Immature natural killer cell (primary cell): ENCODE measurements around the gene NAGK. TPM values are rescaled to one million over a fixed set of nuclear protein-coding genes. Genes with fewer than 3 reads are reported as not detected.
"Not testable (repeated sequence)": the region's sequence is repeated elsewhere in the genome, so short reads cannot be mapped to it uniquely, and the experiment has no call there.

Source experiments
- DNase-seq, 3 donors: peaks; one replicate each; pipeline ENCODE4 v3.0.0; 2022; ENCODE audit warnings: mixed read lengths in 1 of 3
- H3K27ac Mint-ChIP-seq, 6 donors: one replicate each; pipeline ENCODE4 v1.8.0; 2020; ENCODE audit warnings: mixed read lengths in 6 of 6, mild to moderate bottlenecking in 5 of 6, inconsistent platforms in 4 of 6, moderate library complexity in 3 of 6
- H3K27me3 Mint-ChIP-seq, 3 donors: one replicate each; pipeline ENCODE4 v1.8.0; 2020 to 2021; ENCODE audit warnings: low read depth in 3 of 3, mild to moderate bottlenecking in 3 of 3, mixed read lengths in 3 of 3, moderate library complexity in 3 of 3, inconsistent platforms in 1 of 3
- H3K36me3 Mint-ChIP-seq, 3 donors: one replicate each; pipeline ENCODE4 v1.8.0; 2020; ENCODE audit warnings: mixed read lengths in 3 of 3, inconsistent platforms in 2 of 3, mild to moderate bottlenecking in 2 of 3
- H3K4me1 Mint-ChIP-seq, 2 donors: one replicate each; pipeline ENCODE4 v1.8.0; 2020; ENCODE audit warnings: inconsistent platforms in 2 of 2, mild to moderate bottlenecking in 2 of 2, mixed read lengths in 2 of 2, moderate library complexity in 1 of 2
- H3K4me3 Mint-ChIP-seq, 5 donors: one replicate each; pipeline ENCODE4 v1.8.0; 2020; ENCODE audit warnings: mild to moderate bottlenecking in 5 of 5, mixed read lengths in 5 of 5, inconsistent platforms in 3 of 5, moderate library complexity in 3 of 5
- H3K9me3 Mint-ChIP-seq, 6 donors: one replicate each; pipeline ENCODE4 v1.8.0; 2020; ENCODE audit warnings: mild to moderate bottlenecking in 6 of 6, mixed read lengths in 6 of 6, inconsistent platforms in 4 of 6, moderate library complexity in 3 of 6
- polyA plus RNA-seq, 3 donors: library from polyadenylated mRNA; unstranded; fragments of 300-500 nt; fragmentation: Illumina TruSeq; gene quantifications; one replicate each; pipeline ENCODE4 v1.2.3, GENCODE V29; 2021

NAGK gene
- polyA plus RNA-seq, 3 donors from 2014 or later: 68.5 to 85.7 (median 79.4) TPM

GRCh38 chr2:71078624-71079023 lies 10.2 kb downstream of the NAGK start:
- Mint-ChIP-seq H3K4me3 (no peak overlapping the region), H3K27me3 (peaks cover 0 to 5% (median 0%) of the 10 kb centered on the region in 3 donors), H3K27ac (no peak overlapping the region), H3K36me3 (peaks cover 11 to 25% (median 21%) of the 10 kb centered on the region in 3 donors), H3K9me3 (no peaks in the 10 kb centered on the region), H3K4me1 (peaks cover 12 to 19% of the 10 kb centered on the region in 2 donors)
- no peak for DNase-seq

- Mint-ChIP-seq H3K36me3 (peaks cover 8 to 11% (median 10%) of the 10 kb centered on the region in 3 donors), H3K27me3 (peaks cover 0 to 9% (median 6%) of the 10 kb centered on the region in 3 donors), H3K4me1 (peaks cover 11 to 15% of the 10 kb centered on the region in 2 donors), H3K27ac (peak overlapping the region in 2 of 6 donors; percentile 22 to 75), H3K9me3 (peaks cover 0 to 2% (median 0%) of the 10 kb centered on the region in 6 donors), H3K4me3 (peak overlapping the region in 3 of 5 donors; percentile 27 to 42 (median 28))
- peak; percentile 17 to 46 (median 19) for DNase-seq
These were observed 14.2 kb downstream of the NAGK start for GRCh38 chr2:71082402-71083252.

GRCh38 chr2:71083297-71083696 lies 14.8 kb downstream of the NAGK start:
- H3K4me1 Mint-ChIP-seq: peaks cover 11 to 15% of the 10 kb centered on the region in 2 donors
- not testable (repeated sequence) for H3K27ac Mint-ChIP-seq, H3K36me3 Mint-ChIP-seq, H3K9me3 Mint-ChIP-seq, H3K27me3 Mint-ChIP-seq, H3K4me3 Mint-ChIP-seq, DNase-seq

GRCh38 chr2:71083752-71084312 lies 15.4 kb downstream of the NAGK start:
- Mint-ChIP-seq H3K27ac (peak overlapping the region in 1 of 6 donors; percentile 13), H3K4me3 (peak overlapping the region; percentile 18 to 63 (median 27)), H3K4me1 (peaks cover 11 to 15% of the 10 kb centered on the region in 2 donors)
- not testable (repeated sequence) for H3K27me3 Mint-ChIP-seq, H3K9me3 Mint-ChIP-seq, DNase-seq, H3K36me3 Mint-ChIP-seq

DNA sequence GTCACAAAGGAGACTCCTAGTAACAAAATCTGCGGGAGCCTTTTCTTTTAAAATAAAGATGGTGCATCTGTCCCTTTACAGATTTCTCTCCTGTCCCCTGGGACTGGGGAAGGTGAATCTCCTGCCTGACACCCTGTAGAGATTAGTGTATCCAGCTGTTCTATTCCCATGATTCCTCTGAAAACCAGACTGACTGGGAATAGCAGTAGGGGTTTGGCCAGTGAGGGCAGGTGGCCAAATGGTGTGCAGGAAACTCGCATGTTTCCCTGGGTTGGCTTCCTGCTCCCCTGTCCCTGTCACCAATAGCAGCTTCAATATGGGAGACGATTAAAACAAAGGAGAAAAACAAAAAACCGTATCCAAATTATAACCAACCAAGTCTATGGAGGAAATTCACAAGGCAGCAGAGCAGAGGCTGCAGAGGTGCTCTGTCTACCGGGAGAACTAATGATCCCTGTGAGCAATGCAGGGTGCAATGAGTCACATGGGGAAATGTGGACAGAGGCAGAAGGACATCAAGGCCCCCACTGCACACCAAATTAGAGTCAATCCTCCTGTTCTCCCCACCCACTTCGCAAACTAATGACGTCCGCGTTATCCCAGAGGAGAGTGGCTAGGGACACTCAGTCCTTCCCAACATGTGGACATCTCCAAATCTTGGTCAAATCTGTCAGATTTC lies 17.0 kb downstream of the NAGK start:
- H3K27ac Mint-ChIP-seq, DNase-seq, H3K27me3 Mint-ChIP-seq, H3K9me3 Mint-ChIP-seq, H3K4me3 Mint-ChIP-seq, H3K36me3 Mint-ChIP-seq: not testable (repeated sequence)
- peaks cover 11 to 15% of the 10 kb centered on the region in 2 donors for H3K4me1 Mint-ChIP-seq

- not testable (repeated sequence) for H3K36me3 Mint-ChIP-seq, H3K4me3 Mint-ChIP-seq, H3K9me3 Mint-ChIP-seq, H3K27me3 Mint-ChIP-seq, H3K27ac Mint-ChIP-seq, H3K4me1 Mint-ChIP-seq, DNase-seq
These were observed 21.0 kb downstream of the NAGK start for GRCh38 chr2:71089475-71089874.

DNA sequence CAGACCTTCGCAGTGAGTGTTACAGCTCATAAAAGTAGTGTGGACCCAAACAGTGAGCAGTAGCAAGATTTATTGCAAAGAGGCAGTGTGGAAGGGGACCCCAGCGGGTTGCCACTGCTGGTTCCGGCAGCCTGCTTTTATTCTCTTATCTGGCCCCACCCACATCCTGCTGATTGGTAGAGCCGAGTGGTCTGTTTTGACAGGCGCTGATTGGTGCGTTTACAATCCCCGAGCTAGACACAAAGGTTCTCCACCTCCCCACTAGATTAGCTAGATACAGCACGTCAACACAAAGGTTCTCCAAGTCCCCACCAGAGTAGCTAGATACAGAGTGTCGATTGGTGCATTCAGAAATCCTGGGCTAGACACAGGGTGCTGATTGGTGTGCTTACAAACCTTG lies 23.4 kb downstream of the NAGK start:
- H3K9me3 Mint-ChIP-seq, H3K27ac Mint-ChIP-seq, H3K36me3 Mint-ChIP-seq, H3K4me3 Mint-ChIP-seq, DNase-seq, H3K27me3 Mint-ChIP-seq, H3K4me1 Mint-ChIP-seq: not testable (repeated sequence)

- DNase-seq, H3K4me1 Mint-ChIP-seq, H3K9me3 Mint-ChIP-seq, H3K27me3 Mint-ChIP-seq, H3K36me3 Mint-ChIP-seq, H3K4me3 Mint-ChIP-seq, H3K27ac Mint-ChIP-seq: not testable (repeated sequence)
These were observed 24.2 kb downstream of the NAGK start for GRCh38 chr2:71092491-71093260.

DNA sequence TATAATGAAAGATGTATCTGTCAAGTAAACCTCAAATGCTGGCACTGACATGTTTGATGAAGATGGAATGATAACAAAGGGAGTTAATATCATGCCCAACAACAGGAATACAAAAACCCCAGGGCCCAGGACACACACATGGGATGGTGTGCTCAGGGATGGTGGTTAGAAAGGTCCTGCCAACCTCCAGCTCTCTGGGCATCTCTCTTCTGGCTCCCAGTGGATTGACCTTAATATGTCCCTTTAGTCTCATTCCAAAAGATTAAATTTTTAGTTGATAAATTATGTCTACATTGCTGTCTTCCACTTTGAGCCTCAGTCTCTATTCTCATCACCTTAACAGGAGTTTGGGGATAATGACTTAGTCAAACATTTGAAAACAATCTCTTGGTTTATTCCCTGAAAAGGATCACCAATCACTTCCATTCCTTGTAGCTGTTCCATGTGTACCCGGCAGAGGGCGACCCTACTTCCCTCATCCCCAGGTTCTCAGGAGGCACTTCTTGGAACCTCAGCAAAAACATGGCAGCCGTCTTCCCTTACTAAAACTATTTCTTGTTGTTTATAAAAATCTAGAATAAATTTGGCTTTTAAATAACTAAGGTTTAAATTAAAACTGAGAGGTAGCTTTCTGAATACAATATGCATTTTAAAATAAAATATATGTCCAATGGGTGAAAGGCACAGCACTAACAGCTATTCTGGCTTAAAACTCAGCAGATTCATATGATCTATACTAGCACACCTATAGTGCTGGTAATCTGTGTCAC lies 31.9 kb downstream of the NAGK start:
- H3K27me3 Mint-ChIP-seq: peaks cover 0 to 5% (median 3%) of the 10 kb centered on the region in 3 donors
- H3K4me3 Mint-ChIP-seq: no peak overlapping the region

GRCh38 chr2:71101656-71102055 lies 33.2 kb downstream of the NAGK start:
- DNase-seq: no peak
- Mint-ChIP-seq H3K9me3 (no peaks in the 10 kb centered on the region), H3K36me3 (no peaks in the 10 kb centered on the region), H3K4me3 (no peak overlapping the region), H3K27ac (no peak overlapping the region), H3K27me3 (peaks cover 0 to 5% (median 3%) of the 10 kb centered on the region in 3 donors), H3K4me1 (no peaks in the 10 kb centered on the region)

More for the DNA sequence above, 31.9 kb downstream of the NAGK start:
- H3K36me3 Mint-ChIP-seq: no peaks in the 10 kb centered on the region
- H3K9me3 Mint-ChIP-seq: no peaks in the 10 kb centered on the region
- H3K27ac Mint-ChIP-seq: no peak overlapping the region
- no peaks in the 10 kb centered on the region for H3K4me1 Mint-ChIP-seq
- peak; percentile 13 to 35 (median 27) for DNase-seq

GRCh38 chr2:71102981-71103681 lies 34.7 kb downstream of the NAGK start:
- H3K27me3 Mint-ChIP-seq: peaks cover 0 to 5% (median 3%) of the 10 kb centered on the region in 3 donors
- H3K4me1 Mint-ChIP-seq: no peaks in the 10 kb centered on the region
- DNase-seq: no peak
- no peaks in the 10 kb centered on the region for H3K9me3 Mint-ChIP-seq
- H3K4me3 Mint-ChIP-seq: no peak overlapping the region
- peaks cover 0 to 2% (median 0%) of the 10 kb centered on the region in 3 donors for H3K36me3 Mint-ChIP-seq
- no peak overlapping the region for H3K27ac Mint-ChIP-seq

DNA sequence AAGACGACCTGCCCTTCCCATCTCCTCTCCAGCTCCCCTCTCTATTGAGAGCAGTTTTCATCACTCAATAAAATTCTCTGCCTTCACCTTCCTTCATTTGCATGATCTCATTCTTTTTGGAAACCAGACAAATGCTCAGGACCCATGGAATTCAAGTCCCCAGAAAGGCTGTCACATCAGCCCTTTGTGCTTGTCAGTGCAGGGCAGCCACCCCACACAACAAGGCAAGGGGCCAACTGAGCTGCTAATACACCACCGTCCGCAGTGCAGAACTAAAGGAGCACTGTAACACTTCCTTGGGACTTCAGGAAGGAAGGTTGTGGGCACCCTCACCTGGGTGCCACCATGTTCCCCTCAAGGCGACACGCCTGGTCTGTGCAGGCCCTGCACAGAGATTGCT lies 35.4 kb downstream of the NAGK start:
- peaks cover 1 to 9% (median 3%) of the 10 kb centered on the region in 3 donors for H3K36me3 Mint-ChIP-seq

More for the DNA sequence above, 35.4 kb downstream of the NAGK start:
- DNase-seq: no peak
- Mint-ChIP-seq H3K4me1 (no peaks in the 10 kb centered on the region), H3K9me3 (no peaks in the 10 kb centered on the region), H3K27me3 (peaks cover 0 to 5% (median 3%) of the 10 kb centered on the region in 3 donors), H3K4me3 (no peak overlapping the region), H3K27ac (no peak overlapping the region)
